ENCODE data around the gene NFE2L2. TPM values are rescaled to one million over a fixed set of nuclear protein-coding genes. Genes with fewer than 3 reads are reported as not detected.

NFE2L2 gene
- total and polyA plus RNA-seq, 2 experiments from 2014 or later: 35.0 to 39.1 TPM

DNA sequence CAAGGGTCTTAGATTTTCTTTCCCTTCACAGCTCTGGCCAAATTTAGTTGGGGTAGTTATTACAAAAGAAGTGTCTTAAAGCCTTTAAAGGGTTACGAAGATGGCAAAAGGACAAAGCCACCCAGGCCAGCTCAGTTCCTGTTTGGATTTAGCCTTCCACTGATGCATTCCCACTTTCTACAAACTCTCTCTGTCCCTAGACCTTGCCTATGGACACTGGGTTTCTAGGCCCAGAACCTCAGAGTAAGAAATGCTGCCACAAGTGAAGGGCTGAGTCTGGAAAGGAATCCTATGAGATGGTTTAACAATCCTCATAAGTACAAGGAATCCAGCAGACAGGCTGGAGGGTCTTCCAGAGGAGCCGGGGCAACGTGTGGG lies 13.4 kb downstream of the NFE2L2 start:
- H3K9me2 ChIP-seq (ENCODE audit: insufficient read depth): no peaks in the 10 kb centered on the region
- Mint-ChIP-seq H3K27me3 (ENCODE audit: insufficient read depth, low read depth, poor library complexity) (peaks cover 5% of the 10 kb centered on the region), H3K27ac (peak overlapping the region; percentile 77; the same call in 1 of the 2 replicates), H3K4me3 (no peak overlapping the region), H3K36me3 (ENCODE audit: low read depth) (peaks cover 5% of the 10 kb centered on the region), H3K4me1 (peaks cover 59% of the 10 kb centered on the region), H3K9me3 (no peaks in the 10 kb centered on the region)
- DNase-seq (ENCODE audit: low spot score) (no peak), ATAC-seq (no peak)
- no peaks in the 10 kb centered on the region for H3K27me3 ChIP-seq (ENCODE audit: insufficient read depth)
- H3F3A ChIP-seq (replicated peaks; ENCODE audit: low read depth): no peaks in the 10 kb centered on the region
- H4K20me1 ChIP-seq (replicated peaks; ENCODE audit: insufficient read depth): peaks cover 43% of the 10 kb centered on the region
- no peak overlapping the region for H3K4me3 ChIP-seq
- H3K27ac ChIP-seq (ENCODE audit: low read depth): peak overlapping the region; percentile 69; the same call in 1 of the 2 replicates
- H2AFZ ChIP-seq: no peak overlapping the region
- TF ChIP-seq, protein P1, sequence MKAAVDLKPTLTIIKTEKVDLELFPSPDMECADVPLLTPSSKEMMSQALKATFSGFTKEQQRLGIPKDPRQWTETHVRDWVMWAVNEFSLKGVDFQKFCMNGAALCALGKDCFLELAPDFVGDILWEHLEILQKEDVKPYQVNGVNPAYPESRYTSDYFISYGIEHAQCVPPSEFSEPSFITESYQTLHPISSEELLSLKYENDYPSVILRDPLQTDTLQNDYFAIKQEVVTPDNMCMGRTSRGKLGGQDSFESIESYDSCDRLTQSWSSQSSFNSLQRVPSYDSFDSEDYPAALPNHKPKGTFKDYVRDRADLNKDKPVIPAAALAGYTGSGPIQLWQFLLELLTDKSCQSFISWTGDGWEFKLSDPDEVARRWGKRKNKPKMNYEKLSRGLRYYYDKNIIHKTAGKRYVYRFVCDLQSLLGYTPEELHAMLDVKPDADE (IDR thresholded peaks at IDR 0.05): no peak
- TF ChIP-seq POLR2AphosphoS5 (IDR thresholded peaks at IDR 0.05; ENCODE audit: low read depth): no peak
- TF ChIP-seq, protein P2, sequence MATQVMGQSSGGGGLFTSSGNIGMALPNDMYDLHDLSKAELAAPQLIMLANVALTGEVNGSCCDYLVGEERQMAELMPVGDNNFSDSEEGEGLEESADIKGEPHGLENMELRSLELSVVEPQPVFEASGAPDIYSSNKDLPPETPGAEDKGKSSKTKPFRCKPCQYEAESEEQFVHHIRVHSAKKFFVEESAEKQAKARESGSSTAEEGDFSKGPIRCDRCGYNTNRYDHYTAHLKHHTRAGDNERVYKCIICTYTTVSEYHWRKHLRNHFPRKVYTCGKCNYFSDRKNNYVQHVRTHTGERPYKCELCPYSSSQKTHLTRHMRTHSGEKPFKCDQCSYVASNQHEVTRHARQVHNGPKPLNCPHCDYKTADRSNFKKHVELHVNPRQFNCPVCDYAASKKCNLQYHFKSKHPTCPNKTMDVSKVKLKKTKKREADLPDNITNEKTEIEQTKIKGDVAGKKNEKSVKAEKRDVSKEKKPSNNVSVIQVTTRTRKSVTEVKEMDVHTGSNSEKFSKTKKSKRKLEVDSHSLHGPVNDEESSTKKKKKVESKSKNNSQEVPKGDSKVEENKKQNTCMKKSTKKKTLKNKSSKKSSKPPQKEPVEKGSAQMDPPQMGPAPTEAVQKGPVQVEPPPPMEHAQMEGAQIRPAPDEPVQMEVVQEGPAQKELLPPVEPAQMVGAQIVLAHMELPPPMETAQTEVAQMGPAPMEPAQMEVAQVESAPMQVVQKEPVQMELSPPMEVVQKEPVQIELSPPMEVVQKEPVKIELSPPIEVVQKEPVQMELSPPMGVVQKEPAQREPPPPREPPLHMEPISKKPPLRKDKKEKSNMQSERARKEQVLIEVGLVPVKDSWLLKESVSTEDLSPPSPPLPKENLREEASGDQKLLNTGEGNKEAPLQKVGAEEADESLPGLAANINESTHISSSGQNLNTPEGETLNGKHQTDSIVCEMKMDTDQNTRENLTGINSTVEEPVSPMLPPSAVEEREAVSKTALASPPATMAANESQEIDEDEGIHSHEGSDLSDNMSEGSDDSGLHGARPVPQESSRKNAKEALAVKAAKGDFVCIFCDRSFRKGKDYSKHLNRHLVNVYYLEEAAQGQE (IDR thresholded peaks at IDR 0.05; ENCODE audit: unreplicated experiment): no peak
- TF ChIP-seq EZH2 (IDR thresholded peaks at IDR 0.05; ENCODE audit: low read depth, unreplicated experiment): no peak
- no peak for TF ChIP-seq ZNF331 (CRISPR knock-in tag; IDR thresholded peaks at IDR 0.05; ENCODE audit: low read depth)
- TF ChIP-seq CREB1 (CRISPR knock-in tag; IDR thresholded peaks at IDR 0.05; ENCODE audit: low read depth): no peak
- no peak for TF ChIP-seq NANOG (IDR thresholded peaks at IDR 0.05; ENCODE audit: borderline replicate concordance)
- no peak for TF ChIP-seq STAT1 (IDR thresholded peaks at IDR 0.05; ENCODE audit: unreplicated experiment)
- no peaks in the 10 kb centered on the region for H3K36me3 ChIP-seq (ENCODE audit: insufficient read depth)
- H3K4me1 ChIP-seq (ENCODE audit: insufficient read depth): peaks cover 29% of the 10 kb centered on the region
- peaks cover 100% of the 10 kb centered on the region for H3K79me2 ChIP-seq (replicated peaks; ENCODE audit: insufficient read depth)
- H3K4me2 ChIP-seq: no peak overlapping the region

DNA sequence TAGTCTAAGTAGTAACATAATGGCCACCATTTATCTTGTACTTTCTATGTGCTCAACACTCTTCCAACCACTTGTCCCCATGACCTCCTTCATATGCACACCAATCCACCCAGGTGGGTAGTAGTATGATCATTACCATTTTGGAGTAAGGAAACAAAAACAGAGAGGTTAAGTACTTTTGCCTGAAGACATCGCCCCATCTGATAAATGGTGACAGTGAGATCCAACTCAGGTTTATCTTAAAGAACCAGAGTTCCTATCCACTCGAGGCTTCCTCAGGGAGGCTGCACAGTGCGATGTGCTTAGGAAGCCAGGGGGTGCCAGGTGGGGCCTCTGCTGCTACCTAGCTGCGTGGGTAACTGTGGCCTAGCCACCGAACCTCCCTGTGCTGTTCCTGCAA lies 14.1 kb downstream of the NFE2L2 start:
- Histone ChIP-seq H4K20me1 (replicated peaks; ENCODE audit: insufficient read depth) (peaks cover 46% of the 10 kb centered on the region), H3F3A (replicated peaks; ENCODE audit: low read depth) (no peaks in the 10 kb centered on the region), H3K4me2 (no peak overlapping the region), H3K4me3 (no peak overlapping the region), H3K36me3 (ENCODE audit: insufficient read depth) (no peaks in the 10 kb centered on the region), H2AFZ (no peak overlapping the region), H3K9me2 (ENCODE audit: insufficient read depth) (no peaks in the 10 kb centered on the region), H3K27me3 (ENCODE audit: insufficient read depth) (no peaks in the 10 kb centered on the region), H3K4me1 (ENCODE audit: insufficient read depth) (peaks cover 35% of the 10 kb centered on the region), H3K79me2 (replicated peaks; ENCODE audit: insufficient read depth) (peaks cover 100% of the 10 kb centered on the region), H3K27ac (ENCODE audit: low read depth) (no peak overlapping the region)
- Mint-ChIP-seq H3K4me1 (peaks cover 61% of the 10 kb centered on the region), H3K27me3 (ENCODE audit: insufficient read depth, low read depth, poor library complexity) (peaks cover 5% of the 10 kb centered on the region), H3K27ac (no peak overlapping the region), H3K4me3 (no peak overlapping the region), H3K36me3 (ENCODE audit: low read depth) (peaks cover 5% of the 10 kb centered on the region), H3K9me3 (no peaks in the 10 kb centered on the region)
- ATAC-seq (no peak), DNase-seq (ENCODE audit: low spot score) (no peak)
- TF ChIP-seq ZNF114 (CRISPR knock-in tag; IDR thresholded peaks at IDR 0.05) (no peak), EZH2phosphoT487 (IDR thresholded peaks at IDR 0.05; ENCODE audit: unreplicated experiment) (no peak), POLR2AphosphoS5 (IDR thresholded peaks at IDR 0.05; ENCODE audit: low read depth) (no peak), JUNB (IDR thresholded peaks at IDR 0.05; ENCODE audit: unreplicated experiment) (no peak), CREB1 (CRISPR knock-in tag; IDR thresholded peaks at IDR 0.05; ENCODE audit: low read depth) (no peak)
- TF ChIP-seq, protein P2 (IDR thresholded peaks at IDR 0.05; ENCODE audit: unreplicated experiment): no peak
- TF ChIP-seq, protein P1 (IDR thresholded peaks at IDR 0.05): no peak

Measured in GM23338 (cell line).